Measurements from ENCODE around the gene NR6A1.

The NR6A1 gene

DNA sequence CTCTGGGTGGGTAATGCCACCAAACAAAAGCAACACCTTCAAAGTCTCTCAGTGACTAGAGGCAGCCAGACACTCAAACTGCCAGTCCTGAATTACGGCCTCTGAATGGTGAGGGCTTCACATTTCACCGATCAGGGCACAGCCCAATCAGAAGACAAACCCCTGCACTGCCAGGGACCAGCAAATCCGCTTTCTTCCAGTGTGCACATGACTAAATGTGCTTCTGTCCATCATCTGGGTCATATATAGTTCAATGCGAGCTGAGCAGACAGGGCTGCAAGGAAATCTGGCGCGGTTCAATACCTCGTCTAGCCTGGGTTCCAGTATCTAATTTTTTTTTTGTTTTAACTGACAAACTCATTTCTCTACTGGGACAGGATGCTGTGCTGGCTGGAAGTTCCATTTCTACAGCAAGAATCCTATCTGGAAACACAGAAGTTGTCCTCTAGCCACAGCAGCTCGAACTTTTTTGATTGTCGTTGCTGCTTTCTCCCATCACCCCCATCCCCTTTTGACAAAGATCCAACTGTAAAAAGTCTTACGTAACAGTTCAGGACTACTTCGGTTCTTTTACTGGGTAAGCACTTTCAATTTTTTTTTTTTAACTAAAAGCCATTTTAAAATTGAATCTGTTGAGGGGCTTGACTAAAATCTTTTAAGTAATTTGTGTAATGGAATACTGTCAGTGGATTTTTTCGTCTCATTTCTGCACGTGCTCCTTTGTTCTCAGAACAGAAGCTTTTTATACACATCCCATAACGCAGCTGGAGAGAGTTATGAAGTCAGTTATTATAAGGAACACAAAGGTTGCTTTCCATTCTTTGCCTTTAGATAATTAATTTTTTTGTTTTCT is 112.7 kb downstream of the NR6A1 start:
- DNase-seq (ENCODE audit: low read depth in 2 of 2) = peak in 1 of 2 donors; percentile 6

DNA sequence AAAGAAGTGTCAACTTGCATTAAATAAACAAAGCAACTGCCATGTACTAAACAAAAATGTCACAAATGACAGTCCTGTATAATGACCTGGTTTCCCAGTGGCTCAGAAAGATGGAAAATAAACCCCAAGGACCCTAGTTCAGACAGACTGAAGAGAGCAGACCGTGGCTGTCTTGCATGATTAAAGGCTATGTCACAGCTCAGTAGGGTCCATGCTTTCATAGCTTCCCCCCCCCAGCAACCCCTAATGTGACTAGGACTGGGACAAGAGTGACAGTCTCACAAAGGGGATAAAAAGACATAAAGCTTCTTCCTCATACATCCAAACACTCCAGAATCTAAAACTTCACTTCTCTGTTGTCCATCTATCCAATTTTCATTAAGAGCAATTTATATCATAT is 113.6 kb downstream of the NR6A1 start:
- DNase-seq (ENCODE audit: low read depth in 2 of 2) = no peak

DNA sequence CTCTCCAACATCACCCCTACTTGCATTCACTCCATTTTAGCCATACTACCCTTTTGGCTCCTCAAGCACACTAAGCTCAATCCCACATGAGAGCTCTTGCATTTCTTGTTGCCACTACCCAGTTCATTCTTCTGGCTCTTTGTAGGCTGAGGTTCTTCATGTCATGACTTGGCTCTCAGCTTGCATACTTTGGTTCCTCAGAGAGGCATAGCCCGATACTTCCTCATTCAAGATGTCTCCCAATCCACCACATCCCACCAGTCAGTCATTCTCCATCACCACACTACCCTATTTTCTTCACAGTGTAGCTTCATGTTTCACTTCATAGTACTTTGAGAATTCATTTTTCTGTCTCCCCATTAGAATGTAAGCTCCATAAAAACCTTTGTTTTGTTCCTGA is 116.7 kb downstream of the NR6A1 start:
- DNase-seq (ENCODE audit: low read depth in 2 of 2) = no peak

GRCh38 chr9:124652615-124653393 is 118.3 kb downstream of the NR6A1 start:
- DNase-seq (ENCODE audit: low read depth in 2 of 2) = no peak

GRCh38 chr9:124652203-124652602 is 118.9 kb downstream of the NR6A1 start:
- DNase-seq (ENCODE audit: low read depth in 2 of 2) = no peak

- DNase-seq (ENCODE audit: low read depth in 2 of 2) = no peak
These were observed 125.8 kb downstream of the NR6A1 start for GRCh38 chr9:124645274-124645673.

DNA sequence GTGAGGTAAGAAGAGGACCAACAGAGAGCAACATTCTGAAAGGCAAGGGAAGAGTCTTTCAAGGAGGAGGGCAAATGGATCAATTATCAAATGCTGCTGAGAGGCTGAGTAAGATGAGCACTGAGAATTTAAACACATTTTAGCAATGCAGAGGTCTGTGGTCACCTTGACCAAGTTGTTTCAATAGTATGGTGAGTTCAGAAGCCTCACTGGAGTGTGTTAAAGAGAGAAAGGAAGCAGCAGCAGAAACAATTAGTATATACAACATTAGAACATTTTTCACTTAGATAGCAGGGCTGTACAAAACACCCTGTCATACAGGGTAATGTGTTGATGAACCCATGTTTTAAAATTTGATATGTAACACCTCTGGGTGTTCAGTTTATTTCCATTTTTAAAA is 131.5 kb downstream of the NR6A1 start:
- DNase-seq (ENCODE audit: low read depth in 2 of 2) = no peak

- no peak for DNase-seq (ENCODE audit: low read depth in 2 of 2)
These were observed 135.8 kb downstream of the NR6A1 start for GRCh38 chr9:124635285-124635684.

- DNase-seq (ENCODE audit: low read depth in 2 of 2) = no peak
These were observed 139.0 kb downstream of the NR6A1 start for GRCh38 chr9:124632077-124632621.

- DNase-seq (ENCODE audit: low read depth in 2 of 2) = no peak
These were observed 139.8 kb downstream of the NR6A1 start for GRCh38 chr9:124631326-124631725.

- no peak for DNase-seq (ENCODE audit: low read depth in 2 of 2)
These were observed 141.5 kb downstream of the NR6A1 start for GRCh38 chr9:124629600-124629999.

- DNase-seq (ENCODE audit: low read depth in 2 of 2) = no peak
These were observed 142.4 kb downstream of the NR6A1 start for GRCh38 chr9:124628741-124629140.

DNA sequence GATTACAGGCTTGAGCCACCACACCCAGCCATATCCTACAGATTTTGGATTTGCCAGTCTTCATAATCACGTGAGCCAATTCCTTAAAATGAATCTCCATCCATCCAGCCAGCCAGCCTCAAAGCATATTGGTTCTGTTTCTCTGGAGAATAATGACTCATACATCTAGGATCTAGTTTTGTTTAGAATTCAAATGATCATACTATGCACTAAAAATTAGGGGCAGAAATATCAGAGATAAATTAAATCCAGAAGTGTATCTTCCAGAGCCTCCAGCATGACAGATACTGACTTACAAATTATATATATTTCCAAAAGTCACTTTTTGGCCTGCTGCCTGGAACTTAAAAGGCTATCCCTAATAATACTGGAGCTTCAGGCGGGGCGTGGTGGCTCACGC is 144.8 kb downstream of the NR6A1 start:
- no peak for DNase-seq (ENCODE audit: low read depth in 2 of 2)

DNA sequence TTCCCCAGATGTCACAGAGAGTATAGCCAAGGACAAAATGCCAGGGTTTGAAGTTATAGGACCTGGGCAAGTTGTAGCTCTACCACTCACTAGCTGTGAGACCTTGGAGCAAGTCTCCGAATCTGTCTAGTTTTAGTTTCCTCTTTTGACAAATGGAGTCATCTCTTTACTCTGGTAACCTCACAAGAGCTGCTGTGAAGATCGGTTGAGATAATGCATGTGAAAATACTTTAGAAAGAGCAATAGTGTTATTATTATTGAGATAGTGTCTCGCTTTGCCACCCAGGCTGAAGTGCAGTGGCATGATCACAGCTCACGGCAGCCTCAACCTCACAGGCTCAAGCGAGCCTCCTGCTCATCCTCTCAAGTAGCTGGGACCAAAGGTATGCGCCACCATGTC is 146.0 kb downstream of the NR6A1 start:
- no peak for DNase-seq (ENCODE audit: low read depth in 2 of 2)

- no peak for DNase-seq (ENCODE audit: low read depth in 2 of 2)
These were observed 146.4 kb downstream of the NR6A1 start for GRCh38 chr9:124624735-124624992.

- no peak for DNase-seq (ENCODE audit: low read depth in 2 of 2)
These were observed 147.0 kb downstream of the NR6A1 start for GRCh38 chr9:124623966-124624734.

- no peak for DNase-seq (ENCODE audit: low read depth in 2 of 2)
These were observed 148.2 kb downstream of the NR6A1 start for GRCh38 chr9:124622882-124623281.

DNA sequence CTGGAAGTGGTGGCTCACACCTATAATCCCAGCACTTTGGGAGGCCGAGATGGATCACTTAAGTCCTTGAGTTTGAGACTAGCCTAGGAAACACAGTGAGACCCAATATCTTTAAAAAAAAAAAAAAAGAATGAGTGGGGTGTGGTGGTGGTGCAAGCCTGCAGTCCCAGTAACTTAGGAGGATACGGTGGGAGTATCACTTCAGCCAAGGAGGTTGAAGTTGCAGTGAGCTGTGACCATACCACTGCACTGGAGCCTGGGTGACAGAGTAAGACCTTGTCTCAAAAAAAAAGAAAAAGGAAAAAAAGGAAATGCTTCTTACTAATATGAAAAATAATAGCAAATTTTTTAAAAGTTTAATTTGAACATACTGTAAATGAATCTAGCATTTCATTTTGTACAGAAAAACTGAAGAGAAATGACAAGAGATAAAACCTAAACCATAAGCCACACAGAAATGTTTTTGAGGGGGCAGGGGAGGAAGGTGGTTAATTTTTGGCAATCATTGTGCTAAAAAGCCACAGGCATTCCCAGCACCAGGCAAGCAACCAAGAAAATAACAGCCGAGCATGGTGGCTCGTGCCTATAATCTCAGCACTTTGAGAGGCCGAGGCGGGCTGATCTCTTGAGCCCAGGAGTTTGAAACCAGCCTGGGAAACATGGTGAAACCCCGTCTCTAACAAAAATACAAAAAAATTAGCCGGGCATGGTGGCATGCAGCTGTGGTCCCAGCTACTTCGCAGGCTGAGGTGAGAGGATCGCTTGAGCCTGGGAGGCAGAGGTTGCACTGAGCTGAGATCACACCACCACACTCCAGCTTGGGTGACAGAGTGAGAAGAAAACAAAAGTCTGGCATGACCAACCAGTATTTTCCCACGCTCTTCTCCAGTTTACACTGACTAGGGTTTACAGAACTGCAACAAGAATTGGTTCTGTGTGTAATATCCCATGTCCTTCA is 149.5 kb downstream of the NR6A1 start:
- DNase-seq (ENCODE audit: low read depth in 2 of 2) = no peak

- DNase-seq (ENCODE audit: low read depth in 2 of 2) = no peak
These were observed 152.6 kb downstream of the NR6A1 start for GRCh38 chr9:124618476-124618875.

DNA sequence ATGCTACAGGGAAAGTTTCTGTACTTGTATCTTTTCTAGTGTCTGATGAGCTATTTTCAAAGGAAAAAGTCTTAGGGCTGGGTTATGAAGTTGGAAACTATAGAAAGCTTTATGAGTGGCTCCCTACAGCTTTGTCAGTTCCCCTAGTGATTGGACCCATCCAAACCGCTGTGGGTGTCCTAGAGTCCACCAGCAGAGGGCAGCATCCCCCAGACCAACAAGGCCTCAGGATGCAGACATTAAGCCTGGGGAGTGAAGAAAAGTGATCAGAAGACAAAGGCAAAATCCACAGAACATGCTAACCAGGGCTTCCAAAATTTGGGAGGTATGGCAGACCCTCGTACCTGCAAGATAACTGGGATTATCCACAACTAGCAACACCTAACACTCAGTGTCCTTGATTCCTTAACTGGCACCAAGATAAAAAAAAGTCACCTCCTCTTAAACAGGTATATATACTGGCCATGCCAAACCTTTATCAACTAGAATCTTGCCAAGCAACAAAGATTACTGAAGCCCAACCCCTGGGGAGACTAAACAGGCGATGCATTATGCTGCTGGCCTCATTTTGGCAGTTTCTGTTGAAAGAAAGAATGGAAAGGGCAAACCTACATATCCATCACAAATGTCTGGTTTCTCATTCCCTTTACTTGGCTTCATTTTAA is 153.5 kb downstream of the NR6A1 start:
- peak; percentile 56 to 74 for DNase-seq (ENCODE audit: low read depth in 2 of 2)

- DNase-seq (ENCODE audit: low read depth in 2 of 2) = no peak
These were observed 154.2 kb downstream of the NR6A1 start for GRCh38 chr9:124616961-124617360.

All from activated CD4-positive, alpha-beta T cell treated with anti-CD3 and anti-CD28 coated beads for 24 hours (primary cell).